Measurements from ENCODE around the gene ZNF99. TPM values are rescaled to one million over a fixed set of nuclear protein-coding genes. Genes with fewer than 3 reads are reported as not detected.
"Not testable (repeated sequence)": the region's sequence is repeated elsewhere in the genome, so short reads cannot be mapped to it uniquely, and the experiment has no call there.

Gene ZNF99
- total RNA-seq, 1 donor from 2014 or later: not detected

GRCh38 chr19:22797040-22797439, 13.1 kb upstream of the ZNF99 start:
- no peak for TF ChIP-seq CTCF (conservative IDR thresholded peaks at IDR 0.05; ENCODE audit: low read depth, low read length)
- H3K4me3 ChIP-seq (ENCODE audit: low read depth, low read length): no peak overlapping the region
- DNase-seq (ENCODE audit: low read depth): no peak

- DNase-seq (ENCODE audit: low read depth); H3K4me3 ChIP-seq (ENCODE audit: low read depth, low read length): not testable (repeated sequence)
These were observed 8.9 kb upstream of the ZNF99 start for GRCh38 chr19:22792863-22793262.

- DNase-seq (ENCODE audit: low read depth): no peak
- TF ChIP-seq CTCF (conservative IDR thresholded peaks at IDR 0.05; ENCODE audit: low read depth, low read length): no peak
- no peak overlapping the region for H3K4me3 ChIP-seq (ENCODE audit: low read depth, low read length)
These were observed 47.9 kb downstream of the ZNF99 start for GRCh38 chr19:22735911-22736645.

- no peak for TF ChIP-seq CTCF (conservative IDR thresholded peaks at IDR 0.05; ENCODE audit: low read depth, low read length)
- DNase-seq (ENCODE audit: low read depth): no peak
- H3K4me3 ChIP-seq (ENCODE audit: low read depth, low read length): no peak overlapping the region
These were observed 50.3 kb downstream of the ZNF99 start for GRCh38 chr19:22733691-22734090.

GRCh38 chr19:22728214-22728613, 55.7 kb downstream of the ZNF99 start:
- not testable (repeated sequence) for H3K4me3 ChIP-seq (ENCODE audit: low read depth, low read length); DNase-seq (ENCODE audit: low read depth)

GRCh38 chr19:22721533-22721932, 62.4 kb downstream of the ZNF99 start:
- not testable (repeated sequence) for DNase-seq (ENCODE audit: low read depth); H3K4me3 ChIP-seq (ENCODE audit: low read depth, low read length)

- H3K4me3 ChIP-seq (ENCODE audit: low read depth, low read length): no peak overlapping the region
- no peak for DNase-seq (ENCODE audit: low read depth)
- TF ChIP-seq CTCF (conservative IDR thresholded peaks at IDR 0.05; ENCODE audit: low read depth, low read length): no peak
These were observed 75.0 kb downstream of the ZNF99 start for GRCh38 chr19:22708983-22709382.

- not testable (repeated sequence) for H3K4me3 ChIP-seq (ENCODE audit: low read depth, low read length); DNase-seq (ENCODE audit: low read depth)
These were observed 80.9 kb downstream of the ZNF99 start for GRCh38 chr19:22703096-22703495.

GRCh38 chr19:22702661-22703060, 81.3 kb downstream of the ZNF99 start:
- DNase-seq (ENCODE audit: low read depth); H3K4me3 ChIP-seq (ENCODE audit: low read depth, low read length): not testable (repeated sequence)

Other genes with a start within 250 kb of the ZNF99 start
- 2.3 and 3.1 TPM in 2 replicates for gene ZNF492, start 149.8 kb downstream of the ZNF99 start, total RNA-seq
- gene ZNF723, start 48.1 kb upstream of the ZNF99 start, total RNA-seq: not detected in 2 replicates
- not detected in 2 replicates for gene ZNF728, start 219.0 kb upstream of the ZNF99 start, total RNA-seq